HCT116 (cell line): Measurements from ENCODE around the gene FAM135A. TPM values are rescaled to one million over a fixed set of nuclear protein-coding genes. Genes with fewer than 3 reads are reported as not detected.

ENCODE experiments used
- ATAC-seq: fragments of 200-7000 bp; cut with Tn5 transposase; 2 replicates; pipeline ENCODE4 v1.9.1; 2020; ENCODE audit warnings: mild to moderate bottlenecking, moderate library complexity
- BruUV-seq: library from RNA; stranded (reverse); fragments of 400-500 nt; replicated peaks from 2 replicates; lab custom pipeline; 2021; lab: Mats Ljungman, UMichigan
- CTCF ChIA-PET: fragments of 300-600 bp; sonication (Branson Sonifier 250); formaldehyde crosslinking; loops from one replicate; lab custom pipeline; 2021; ENCODE audit warnings: antibody characterized with exemption; lab: Charles Lee
- POLR2A ChIA-PET: fragments of 300-600, 350-600 bp; sonication (Branson Sonifier 250); formaldehyde crosslinking; loops from one replicate; lab custom pipeline; 2021; ENCODE audit warnings: antibody characterized with exemption; lab: Charles Lee
- RAD21 ChIA-PET, 2 experiments: fragments of 300-600 bp; sonication (Branson Sonifier 250); formaldehyde crosslinking; loops; one replicate each; lab custom pipeline; 2023; ENCODE audit warnings: low total read pairs in 2 of 2; ENCODE audit not compliant: uncharacterized antibody in 2 of 2, unreplicated experiment in 2 of 2, low non-redundant PET in 1 of 2; lab: Charles Lee
- DNase-seq: peaks from one replicate; pipeline ENCODE4 v3.0.0-alpha.2; 2010; ENCODE audit warnings: low read depth, low spot score
- H2AFZ ChIP-seq: fragments of 200-600 bp; shearing (Covaris generic), sonication (generic); 2 replicates; pipeline ENCODE4 v1.6.1; 2017; ENCODE audit warnings: low read depth, mixed run types, mixed read lengths, antibody characterized with exemption, low read length; ENCODE audit not compliant: poor library complexity, severe bottlenecking
- H3K27ac ChIP-seq: 2 replicates; pipeline ENCODE4 v1.5.1; 2012; ENCODE audit warnings: low read depth, low read length
- H3K27me3 ChIP-seq: fragments of 200-600 bp; sonication (generic); 2 replicates; pipeline ENCODE4 v1.6.1; 2016; ENCODE audit warnings: mixed run types, low read length, mixed read lengths; ENCODE audit not compliant: insufficient read depth
- H3K36me3 ChIP-seq, 2 experiments: fragments of 200-500 bp in 1 of 2; fragments of 200-600 bp in 1 of 2; sonication (Bioruptor generic) in 1 of 2; sonication (generic) in 1 of 2; 2 replicates each; pipeline versions ENCODE4 v1.5.1 to v1.6.1; 2014 to 2016; ENCODE audit warnings: low read length in 2 of 2, inconsistent platforms in 1 of 2, mixed read lengths in 1 of 2, mixed run types in 1 of 2; ENCODE audit not compliant: insufficient read depth in 2 of 2, control insufficient read depth in 1 of 2
- H3K4me1 ChIP-seq, 2 experiments: fragments of 200-600 bp in 1 of 2; sonication (generic) in 1 of 2; 2 replicates each; pipeline versions ENCODE4 v1.5.1 to v1.6.1; 2012 to 2017; ENCODE audit warnings: low read length in 2 of 2, inconsistent platforms in 1 of 2, mild to moderate bottlenecking in 1 of 2, mixed read lengths in 1 of 2, mixed run types in 1 of 2, moderate library complexity in 1 of 2; ENCODE audit not compliant: insufficient read depth in 2 of 2, control insufficient read depth in 1 of 2
- H3K4me2 ChIP-seq: fragments of 200-600 bp; sonication (generic); 2 replicates; pipeline ENCODE4 v1.6.1; 2017; ENCODE audit warnings: mixed run types, low read length, mixed read lengths
- H3K4me3 ChIP-seq, 2 experiments: fragments of 200-600 bp in 1 of 2; sonication (generic) in 1 of 2; replicated peaks in 1 of 2; 2 replicates each; pipeline ENCODE4 v1.5.1; 2011 to 2016; ENCODE audit warnings: low read length in 2 of 2, control low read depth in 1 of 2, low read depth in 1 of 2, mild to moderate bottlenecking in 1 of 2, mixed read lengths in 1 of 2, mixed run types in 1 of 2
- H3K79me2 ChIP-seq: fragments of 200-600 bp; sonication (generic); 2 replicates; pipeline ENCODE4 v1.6.1; 2017; ENCODE audit warnings: mild to moderate bottlenecking, mixed run types, low read length, moderate library complexity, mixed read lengths; ENCODE audit not compliant: insufficient read depth
- H3K9ac ChIP-seq: fragments of 200-600 bp; sonication (generic); 2 replicates; pipeline ENCODE4 v1.6.1; 2016; ENCODE audit warnings: low read length, mixed read lengths
- H3K9me2 ChIP-seq: fragments of 200-600 bp; sonication (generic), shearing (Covaris generic); 2 replicates; pipeline ENCODE4 v1.6.1; 2017; ENCODE audit warnings: mixed run types, mild to moderate bottlenecking, moderate library complexity; ENCODE audit not compliant: insufficient read depth
- H3K9me3 ChIP-seq, 2 experiments: fragments of 200-500 bp in 1 of 2; fragments of 200-600 bp in 1 of 2; sonication (Bioruptor generic) in 1 of 2; sonication (generic) in 1 of 2; 2 replicates each; pipeline ENCODE4 v1.6.1; 2014 to 2017; ENCODE audit warnings: low read length in 2 of 2, mixed read lengths in 2 of 2, inconsistent platforms in 1 of 2, low read depth in 1 of 2, mild to moderate bottlenecking in 1 of 2, mixed run types in 1 of 2, moderate library complexity in 1 of 2; ENCODE audit not compliant: control insufficient read depth in 1 of 2, insufficient read depth in 1 of 2
- H4K20me1 ChIP-seq: fragments of 200-600 bp; sonication (generic), shearing (Covaris generic); 2 replicates; pipeline ENCODE4 v1.6.1; 2017; ENCODE audit warnings: mixed run types, mild to moderate bottlenecking, moderate library complexity; ENCODE audit not compliant: insufficient read depth
- CBX3 ChIP-seq: IDR thresholded peaks from 2 replicates; pipeline ENCODE4 v1.6.1; 2012; ENCODE audit warnings: low read depth
- EGR1 ChIP-seq: IDR thresholded peaks from 2 replicates; pipeline ENCODE4 v1.6.1; 2012; ENCODE audit warnings: low read depth
- EZH2 ChIP-seq: fragments of 200-600 bp; sonication (generic); IDR thresholded peaks from 2 replicates; pipeline ENCODE4 v1.6.1; 2017; ENCODE audit warnings: antibody characterized with exemption, mixed run types
- FOSL1 ChIP-seq: IDR thresholded peaks from 2 replicates; pipeline ENCODE4 v1.6.1; 2012; ENCODE audit warnings: low read depth
- POLR2A ChIP-seq: IDR thresholded peaks from 2 replicates; pipeline ENCODE4 v1.7.0; 2011; ENCODE audit warnings: borderline replicate concordance; ENCODE audit not compliant: insufficient read depth, insufficient read length; ENCODE audit errors: extremely low read depth
- POLR2AphosphoS5 ChIP-seq: IDR thresholded peaks from 2 replicates; pipeline ENCODE4 v1.6.1; 2011; ENCODE audit warnings: mild to moderate bottlenecking, low read depth, low read length, moderate library complexity
- SIN3A ChIP-seq: IDR thresholded peaks from 2 replicates; pipeline ENCODE4 v1.6.1; 2012; ENCODE audit warnings: low read depth
- TCF7L2 ChIP-seq: IDR thresholded peaks from 2 replicates; pipeline ENCODE4 v1.7.0; 2011; ENCODE audit warnings: borderline replicate concordance, inconsistent platforms; ENCODE audit not compliant: insufficient read depth, insufficient read length; ENCODE audit errors: extremely low read depth
- YY1 ChIP-seq: IDR thresholded peaks from 2 replicates; pipeline ENCODE4 v1.6.1; 2011; ENCODE audit warnings: low read length, low read depth, moderate library complexity, mild to moderate bottlenecking; ENCODE audit not compliant: insufficient replicate concordance; ENCODE audit errors: extremely low read depth
- ZBTB33 ChIP-seq: IDR thresholded peaks from 2 replicates; pipeline ENCODE4 v1.6.1; 2011; ENCODE audit warnings: mild to moderate bottlenecking, low read length, moderate library complexity; ENCODE audit not compliant: insufficient replicate concordance; ENCODE audit errors: extremely low read depth
- ZFX ChIP-seq: fragments of 450-650 bp; IDR thresholded peaks from 2 replicates; pipeline ENCODE4 v1.6.1; 2017
- intact Hi-C: fragments of 100-400 bp; cut with micrococcal nuclease; formaldehyde crosslinking; loops from 2 replicates; pipeline ENCODE4 v1.10.0; 2022
- total RNA-seq: library from RNA; stranded (reverse); gene quantifications from one replicate; pipeline ENCODE4 v1.2.1, GENCODE V29; 2021; ENCODE audit not compliant: unreplicated experiment
- TF ChIP-seq, protein P1 (sequence below), 3 experiments: fragments of 200-600 bp in 1 of 3; sonication (generic) in 1 of 3; IDR thresholded peaks in 2 of 3; conservative IDR thresholded peaks in 1 of 3; 2 replicates each; pipeline ENCODE4 v1.5.1; 2012 to 2017; ENCODE audit warnings: low read depth in 2 of 3, low read length in 2 of 3, antibody characterized with exemption in 1 of 3, borderline replicate concordance in 1 of 3, control low read depth in 1 of 3, mild to moderate bottlenecking in 1 of 3, mixed read lengths in 1 of 3, mixed run types in 1 of 3, moderate library complexity in 1 of 3; ENCODE audit not compliant: insufficient read depth in 1 of 3
- TF ChIP-seq, protein P2 (sequence below): IDR thresholded peaks from 2 replicates; pipeline ENCODE4 v1.6.1; 2012; ENCODE audit warnings: low read depth
- TF ChIP-seq, protein P3 (sequence below): IDR thresholded peaks from 2 replicates; pipeline ENCODE4 v1.6.1; 2012

The FAM135A gene
- total RNA-seq, 1 experiment from 2014 or later = 20.8 TPM

GRCh38 chr6:70385901-70386300, 27.4 kb upstream of the FAM135A start:
- Histone ChIP-seq H3K9ac (no peak overlapping the region), H3K4me3 (no peak overlapping the region), H3K27ac (no peak overlapping the region), H3K27me3 (no peaks in the 10 kb centered on the region), H3K9me3 (no peaks in the 10 kb centered on the region), H3K4me2 (no peak overlapping the region), H2AFZ (no peak overlapping the region), H3K36me3 (no peaks in the 10 kb centered on the region), H4K20me1 (no peaks in the 10 kb centered on the region), H3K79me2 (no peaks in the 10 kb centered on the region), H3K4me1 (no peaks in the 10 kb centered on the region), H3K9me2 (no peaks in the 10 kb centered on the region)
- ATAC-seq (no peak), DNase-seq (no peak)
- BruUV-seq = no TSS peak
- CTCF ChIA-PET = no interaction called here
- intact Hi-C loops = no loop called here
- POLR2A ChIA-PET = no interaction called here
- TF ChIP-seq, protein P1, sequence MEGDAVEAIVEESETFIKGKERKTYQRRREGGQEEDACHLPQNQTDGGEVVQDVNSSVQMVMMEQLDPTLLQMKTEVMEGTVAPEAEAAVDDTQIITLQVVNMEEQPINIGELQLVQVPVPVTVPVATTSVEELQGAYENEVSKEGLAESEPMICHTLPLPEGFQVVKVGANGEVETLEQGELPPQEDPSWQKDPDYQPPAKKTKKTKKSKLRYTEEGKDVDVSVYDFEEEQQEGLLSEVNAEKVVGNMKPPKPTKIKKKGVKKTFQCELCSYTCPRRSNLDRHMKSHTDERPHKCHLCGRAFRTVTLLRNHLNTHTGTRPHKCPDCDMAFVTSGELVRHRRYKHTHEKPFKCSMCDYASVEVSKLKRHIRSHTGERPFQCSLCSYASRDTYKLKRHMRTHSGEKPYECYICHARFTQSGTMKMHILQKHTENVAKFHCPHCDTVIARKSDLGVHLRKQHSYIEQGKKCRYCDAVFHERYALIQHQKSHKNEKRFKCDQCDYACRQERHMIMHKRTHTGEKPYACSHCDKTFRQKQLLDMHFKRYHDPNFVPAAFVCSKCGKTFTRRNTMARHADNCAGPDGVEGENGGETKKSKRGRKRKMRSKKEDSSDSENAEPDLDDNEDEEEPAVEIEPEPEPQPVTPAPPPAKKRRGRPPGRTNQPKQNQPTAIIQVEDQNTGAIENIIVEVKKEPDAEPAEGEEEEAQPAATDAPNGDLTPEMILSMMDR (IDR thresholded peaks at IDR 0.05 in 2 of 3, conservative IDR thresholded peaks at IDR 0.05 in 1 of 3; ENCODE audit: borderline replicate concordance in 1 of 3, insufficient read depth in 1 of 3, low read depth in 2 of 3, low read length in 2 of 3) = no peak
- TF ChIP-seq SIN3A (no peak), CBX3 (no peak), TCF7L2 (no peak), FOSL1 (no peak), ZBTB33 (no peak), POLR2A (no peak), EZH2 (no peak), EGR1 (no peak), YY1 (no peak), POLR2AphosphoS5 (no peak), ZFX (no peak)
- TF ChIP-seq, protein P2, sequence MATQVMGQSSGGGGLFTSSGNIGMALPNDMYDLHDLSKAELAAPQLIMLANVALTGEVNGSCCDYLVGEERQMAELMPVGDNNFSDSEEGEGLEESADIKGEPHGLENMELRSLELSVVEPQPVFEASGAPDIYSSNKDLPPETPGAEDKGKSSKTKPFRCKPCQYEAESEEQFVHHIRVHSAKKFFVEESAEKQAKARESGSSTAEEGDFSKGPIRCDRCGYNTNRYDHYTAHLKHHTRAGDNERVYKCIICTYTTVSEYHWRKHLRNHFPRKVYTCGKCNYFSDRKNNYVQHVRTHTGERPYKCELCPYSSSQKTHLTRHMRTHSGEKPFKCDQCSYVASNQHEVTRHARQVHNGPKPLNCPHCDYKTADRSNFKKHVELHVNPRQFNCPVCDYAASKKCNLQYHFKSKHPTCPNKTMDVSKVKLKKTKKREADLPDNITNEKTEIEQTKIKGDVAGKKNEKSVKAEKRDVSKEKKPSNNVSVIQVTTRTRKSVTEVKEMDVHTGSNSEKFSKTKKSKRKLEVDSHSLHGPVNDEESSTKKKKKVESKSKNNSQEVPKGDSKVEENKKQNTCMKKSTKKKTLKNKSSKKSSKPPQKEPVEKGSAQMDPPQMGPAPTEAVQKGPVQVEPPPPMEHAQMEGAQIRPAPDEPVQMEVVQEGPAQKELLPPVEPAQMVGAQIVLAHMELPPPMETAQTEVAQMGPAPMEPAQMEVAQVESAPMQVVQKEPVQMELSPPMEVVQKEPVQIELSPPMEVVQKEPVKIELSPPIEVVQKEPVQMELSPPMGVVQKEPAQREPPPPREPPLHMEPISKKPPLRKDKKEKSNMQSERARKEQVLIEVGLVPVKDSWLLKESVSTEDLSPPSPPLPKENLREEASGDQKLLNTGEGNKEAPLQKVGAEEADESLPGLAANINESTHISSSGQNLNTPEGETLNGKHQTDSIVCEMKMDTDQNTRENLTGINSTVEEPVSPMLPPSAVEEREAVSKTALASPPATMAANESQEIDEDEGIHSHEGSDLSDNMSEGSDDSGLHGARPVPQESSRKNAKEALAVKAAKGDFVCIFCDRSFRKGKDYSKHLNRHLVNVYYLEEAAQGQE = no peak
- TF ChIP-seq, protein P3, sequence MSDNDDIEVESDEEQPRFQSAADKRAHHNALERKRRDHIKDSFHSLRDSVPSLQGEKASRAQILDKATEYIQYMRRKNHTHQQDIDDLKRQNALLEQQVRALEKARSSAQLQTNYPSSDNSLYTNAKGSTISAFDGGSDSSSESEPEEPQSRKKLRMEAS = no peak
- RAD21 ChIA-PET = no interaction called here
